Left renal pelvis (tissue), 4 donors: Measurements from ENCODE around the gene CCBE1. TPM values are rescaled to one million over a fixed set of nuclear protein-coding genes. Genes with fewer than 3 reads are reported as not detected.
"Not testable (repeated sequence)": the region's sequence is repeated elsewhere in the genome, so short reads cannot be mapped to it uniquely, and the experiment has no call there.

ENCODE experiments used
- DNase-seq, 4 donors: peaks; one replicate each; pipeline ENCODE4 v3.0.0-alpha.2; 2013; ENCODE audit warnings: low read depth in 4 of 4, low spot score in 3 of 4
- polyA plus RNA-seq, 4 donors: library from polyadenylated mRNA; unstranded; fragments of 120-200 nt; gene quantifications; one replicate each; pipeline ENCODE4 v1.2.1, GENCODE V29; 2013; ENCODE audit not compliant: insufficient read length in 4 of 4

CCBE1 gene
- polyA plus RNA-seq, 4 donors = 26.4 to 123 (median 37.4) TPM

GRCh38 chr18:59686260-59686659, 11.0 kb downstream of the CCBE1 start:
- DNase-seq = no peak

GRCh38 chr18:59685501-59685900, 11.7 kb downstream of the CCBE1 start:
- DNase-seq = no peak

GRCh38 chr18:59684777-59685176, 12.4 kb downstream of the CCBE1 start:
- no peak for DNase-seq

- no peak for DNase-seq
Observed at GRCh38 chr18:59681521-59682004, 15.7 kb downstream of the CCBE1 start.

- DNase-seq = no peak
Observed at GRCh38 chr18:59681051-59681450, 16.2 kb downstream of the CCBE1 start.

GRCh38 chr18:59675346-59675745, 21.9 kb downstream of the CCBE1 start:
- DNase-seq = no peak

- DNase-seq = no peak
Observed at GRCh38 chr18:59674903-59675270, 22.3 kb downstream of the CCBE1 start.

GRCh38 chr18:59674186-59674902, 22.9 kb downstream of the CCBE1 start:
- no peak for DNase-seq

- no peak for DNase-seq
Observed at GRCh38 chr18:59672235-59672711, 24.9 kb downstream of the CCBE1 start.

GRCh38 chr18:59671551-59671950, 25.7 kb downstream of the CCBE1 start:
- no peak for DNase-seq

GRCh38 chr18:59669872-59670657, 27.2 kb downstream of the CCBE1 start:
- no peak for DNase-seq

- DNase-seq = no peak
Observed at GRCh38 chr18:59667488-59667887, 29.7 kb downstream of the CCBE1 start.

GRCh38 chr18:59666007-59666402, 31.2 kb downstream of the CCBE1 start:
- not testable (repeated sequence) for DNase-seq

- DNase-seq = no peak
Observed at GRCh38 chr18:59665057-59666006, 31.9 kb downstream of the CCBE1 start.

- no peak for DNase-seq
Observed at GRCh38 chr18:59664329-59664728, 32.9 kb downstream of the CCBE1 start.

- DNase-seq = no peak
Observed at GRCh38 chr18:59663096-59663495, 34.1 kb downstream of the CCBE1 start.

- no peak for DNase-seq
Observed at GRCh38 chr18:59661891-59662701, 35.1 kb downstream of the CCBE1 start.

GRCh38 chr18:59660786-59661743, 36.2 kb downstream of the CCBE1 start:
- DNase-seq = no peak

GRCh38 chr18:59660366-59660765, 36.9 kb downstream of the CCBE1 start:
- no peak for DNase-seq
